Liver (tissue), 9 donors: ENCODE data around the gene DNAAF8. TPM values are rescaled to one million over a fixed set of nuclear protein-coding genes. Genes with fewer than 3 reads are reported as not detected.

Source experiments
- DNase-seq: peaks from one replicate; pipeline ENCODE4 v3.0.0-alpha.2; 2017; ENCODE audit warnings: low spot score
- H3K27ac ChIP-seq, 2 donors: one replicate each; pipeline ENCODE4 v1.7.0; 2013; ENCODE audit warnings: inconsistent platforms in 2 of 2, low read length in 2 of 2, control low read depth in 1 of 2, low read depth in 1 of 2, mild to moderate bottlenecking in 1 of 2
- H3K27me3 ChIP-seq, 4 donors: one replicate each; pipeline versions ENCODE4 v1.6.1 to v1.7.0; 2013; ENCODE audit warnings: low read length in 3 of 4, inconsistent platforms in 1 of 4, mild to moderate bottlenecking in 1 of 4, moderate library complexity in 1 of 4; ENCODE audit not compliant: control insufficient read depth in 4 of 4, insufficient read depth in 4 of 4
- H3K36me3 ChIP-seq, 4 donors: one replicate each; pipeline versions ENCODE4 v1.6.1 to v1.7.0; 2013; ENCODE audit warnings: low read length in 3 of 4, mild to moderate bottlenecking in 3 of 4, low read depth in 1 of 4, moderate library complexity in 1 of 4; ENCODE audit not compliant: control insufficient read depth in 4 of 4, insufficient read depth in 3 of 4
- H3K4me1 ChIP-seq, 4 donors: one replicate each; pipeline versions ENCODE4 v1.6.1 to v1.7.0; 2013; ENCODE audit warnings: low read length in 3 of 4, mild to moderate bottlenecking in 3 of 4, moderate library complexity in 1 of 4; ENCODE audit not compliant: control insufficient read depth in 4 of 4, insufficient read depth in 4 of 4
- H3K4me3 ChIP-seq, 3 donors: one replicate each; pipeline versions ENCODE4 v1.6.1 to v1.7.0; 2013; ENCODE audit warnings: low read length in 3 of 3, control low read depth in 1 of 3, low read depth in 1 of 3, mild to moderate bottlenecking in 1 of 3
- H3K9ac ChIP-seq, 2 donors: one replicate each; pipeline ENCODE4 v1.7.0; 2013; ENCODE audit warnings: low read length in 2 of 2, mild to moderate bottlenecking in 2 of 2, moderate library complexity in 2 of 2, control low read depth in 1 of 2, low read depth in 1 of 2
- H3K9me3 ChIP-seq, 4 donors: one replicate each; pipeline versions ENCODE4 v1.6.1 to v1.7.0; 2013; ENCODE audit warnings: low read length in 3 of 4; ENCODE audit not compliant: control insufficient read depth in 4 of 4
- CTCF ChIP-seq: fragments of 150-350 bp; IDR thresholded peaks from 2 replicates; pipeline ENCODE4 v1.5.1; 2017; ENCODE audit warnings: improper control_type of control experiment, low read depth, low read length; ENCODE audit not compliant: missing input control
- EGR1 ChIP-seq, 2 donors: IDR thresholded peaks; 2 replicates each; pipeline ENCODE4 v1.6.1; 2016 to 2018; ENCODE audit warnings: antibody characterized with exemption in 2 of 2, low read depth in 2 of 2
- FOXA1 ChIP-seq: IDR thresholded peaks from 2 replicates; pipeline ENCODE4 v1.6.1; 2016; ENCODE audit warnings: antibody characterized with exemption
- GABPA ChIP-seq, 2 donors: IDR thresholded peaks in 1 of 2; conservative IDR thresholded peaks in 1 of 2; 2 replicates each; pipeline ENCODE4 v1.6.1; 2016; ENCODE audit warnings: antibody characterized with exemption in 2 of 2, mild to moderate bottlenecking in 1 of 2, moderate library complexity in 1 of 2
- HNF4G ChIP-seq: IDR thresholded peaks from 2 replicates; pipeline ENCODE4 v1.6.1; 2016; ENCODE audit warnings: antibody characterized with exemption
- JUND ChIP-seq, 2 donors: IDR thresholded peaks; 2 replicates each; pipeline ENCODE4 v1.6.1; 2016; ENCODE audit warnings: antibody characterized with exemption in 2 of 2
- RAD21 ChIP-seq, 2 donors: IDR thresholded peaks; 2 replicates each; pipeline ENCODE4 v1.6.1; 2016; ENCODE audit warnings: antibody characterized with exemption in 2 of 2, mild to moderate bottlenecking in 2 of 2
- RXRA ChIP-seq, 2 donors: IDR thresholded peaks; 2 replicates each; pipeline ENCODE4 v1.6.1; 2017 to 2018; ENCODE audit warnings: antibody characterized with exemption in 2 of 2, mild to moderate bottlenecking in 1 of 2
- SP1 ChIP-seq: IDR thresholded peaks from 2 replicates; pipeline ENCODE4 v1.6.1; 2018; ENCODE audit warnings: antibody characterized with exemption, mild to moderate bottlenecking
- TAF1 ChIP-seq: conservative IDR thresholded peaks from 2 replicates; pipeline ENCODE4 v1.6.1; 2016; ENCODE audit warnings: antibody characterized with exemption, mild to moderate bottlenecking
- YY1 ChIP-seq: IDR thresholded peaks from 2 replicates; pipeline ENCODE4 v1.6.1; 2016; ENCODE audit warnings: antibody characterized with exemption, mild to moderate bottlenecking
- WGBS: extraction: QIAGEN DNeasy Blood & Tissue Kit; methylation state at CpG from one replicate; pipeline ENCODE4 v1.1.7; 2013; 5-methylcytosine and 5-hydroxymethylcytosine counted together
- polyA plus RNA-seq, 2 donors: library from polyadenylated mRNA; stranded (reverse) in 1 of 2; unstranded in 1 of 2; fragments of 200-250 nt in 1 of 2; fragments of >200 nt in 1 of 2; fragmentation: Nextera tagmentation in 1 of 2; extraction: Ambion mirVana in 1 of 2; gene quantifications; one replicate each; pipeline versions ENCODE4 v1.2.1 to v1.2.3, GENCODE V29; 2013 to 2015
- total RNA-seq, 2 donors: library from RNA; depleted of rRNA; stranded (reverse); fragments of >200 nt; gene quantifications; one replicate each; pipeline ENCODE4 v1.2.3, GENCODE V29; 2014
- TF ChIP-seq, protein P1 (sequence below): IDR thresholded peaks from 2 replicates; pipeline ENCODE4 v1.6.1; 2016; ENCODE audit warnings: antibody characterized with exemption
- TF ChIP-seq, protein P2 (sequence below): IDR thresholded peaks from 2 replicates; pipeline ENCODE4 v1.6.1; 2016; ENCODE audit warnings: antibody characterized with exemption, mild to moderate bottlenecking
- donor health status: healthy.
- donor health status: healthy.
- donor health status: healthy.
- donor health status: healthy.
- donor health status: healthy.

DNAAF8 gene
- total and polyA plus RNA-seq, 4 donors, result 0.33 to 0.75 (median 0.56) TPM

DNA sequence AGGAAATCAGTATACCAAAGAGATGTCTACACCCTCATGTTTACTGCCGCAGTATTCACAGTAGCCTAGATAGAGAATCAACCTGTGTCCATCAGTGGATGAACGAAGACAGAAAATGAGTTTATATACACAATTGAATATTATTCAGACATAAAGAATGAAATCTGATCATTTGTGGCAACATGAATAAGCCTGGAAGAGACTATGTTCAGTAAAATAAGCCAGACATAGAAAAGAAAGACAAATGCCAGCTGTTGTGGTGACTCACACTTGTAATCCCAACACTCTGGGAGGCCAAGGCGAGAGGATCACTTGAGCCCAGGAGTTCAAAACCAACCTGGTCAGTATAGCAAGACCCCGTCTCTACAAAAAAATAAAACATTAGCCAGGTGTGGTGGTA, 24.9 kb upstream of the DNAAF8 start:
- Histone ChIP-seq H3K4me1 (no peaks in the 10 kb centered on the region), H3K36me3 (peaks cover 4 to 43% (median 26%) of the 10 kb centered on the region in 4 donors), H3K9me3 (no peaks in the 10 kb centered on the region), H3K27ac (no peak overlapping the region), H3K9ac (no peak overlapping the region), H3K4me3 (no peak overlapping the region), H3K27me3 (no peaks in the 10 kb centered on the region)
- no peak for DNase-seq
- 97% methylated on average over 4 of the region's 4 CpGs for WGBS
- TF ChIP-seq SP1, result no peak
- no peak for TF ChIP-seq JUND (IDR thresholded peaks at IDR 0.05)
- TF ChIP-seq, protein P1, sequence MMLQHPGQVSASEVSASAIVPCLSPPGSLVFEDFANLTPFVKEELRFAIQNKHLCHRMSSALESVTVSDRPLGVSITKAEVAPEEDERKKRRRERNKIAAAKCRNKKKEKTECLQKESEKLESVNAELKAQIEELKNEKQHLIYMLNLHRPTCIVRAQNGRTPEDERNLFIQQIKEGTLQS, result no peak
- no peak for TF ChIP-seq FOXA1
- TF ChIP-seq YY1, result no peak
- no peak for TF ChIP-seq CTCF
- no peak for TF ChIP-seq TAF1
- no peak for TF ChIP-seq HNF4G

- Histone ChIP-seq H3K9me3 (no peaks in the 10 kb centered on the region), H3K4me3 (no peak overlapping the region), H3K9ac (no peak overlapping the region), H3K4me1 (no peaks in the 10 kb centered on the region), H3K27ac (no peak overlapping the region), H3K27me3 (no peaks in the 10 kb centered on the region), H3K36me3 (peaks cover 2 to 43% (median 24%) of the 10 kb centered on the region in 4 donors)
- no peak for TF ChIP-seq SP1
- no peak for TF ChIP-seq HNF4G
- TF ChIP-seq GABPA (IDR thresholded peaks at IDR 0.05 in 1 of 2, conservative IDR thresholded peaks at IDR 0.05 in 1 of 2), result no peak
- TF ChIP-seq JUND (IDR thresholded peaks at IDR 0.05), result no peak
- no peak for TF ChIP-seq YY1
- TF ChIP-seq RXRA (IDR thresholded peaks at IDR 0.05), result no peak
- TF ChIP-seq, protein P2, sequence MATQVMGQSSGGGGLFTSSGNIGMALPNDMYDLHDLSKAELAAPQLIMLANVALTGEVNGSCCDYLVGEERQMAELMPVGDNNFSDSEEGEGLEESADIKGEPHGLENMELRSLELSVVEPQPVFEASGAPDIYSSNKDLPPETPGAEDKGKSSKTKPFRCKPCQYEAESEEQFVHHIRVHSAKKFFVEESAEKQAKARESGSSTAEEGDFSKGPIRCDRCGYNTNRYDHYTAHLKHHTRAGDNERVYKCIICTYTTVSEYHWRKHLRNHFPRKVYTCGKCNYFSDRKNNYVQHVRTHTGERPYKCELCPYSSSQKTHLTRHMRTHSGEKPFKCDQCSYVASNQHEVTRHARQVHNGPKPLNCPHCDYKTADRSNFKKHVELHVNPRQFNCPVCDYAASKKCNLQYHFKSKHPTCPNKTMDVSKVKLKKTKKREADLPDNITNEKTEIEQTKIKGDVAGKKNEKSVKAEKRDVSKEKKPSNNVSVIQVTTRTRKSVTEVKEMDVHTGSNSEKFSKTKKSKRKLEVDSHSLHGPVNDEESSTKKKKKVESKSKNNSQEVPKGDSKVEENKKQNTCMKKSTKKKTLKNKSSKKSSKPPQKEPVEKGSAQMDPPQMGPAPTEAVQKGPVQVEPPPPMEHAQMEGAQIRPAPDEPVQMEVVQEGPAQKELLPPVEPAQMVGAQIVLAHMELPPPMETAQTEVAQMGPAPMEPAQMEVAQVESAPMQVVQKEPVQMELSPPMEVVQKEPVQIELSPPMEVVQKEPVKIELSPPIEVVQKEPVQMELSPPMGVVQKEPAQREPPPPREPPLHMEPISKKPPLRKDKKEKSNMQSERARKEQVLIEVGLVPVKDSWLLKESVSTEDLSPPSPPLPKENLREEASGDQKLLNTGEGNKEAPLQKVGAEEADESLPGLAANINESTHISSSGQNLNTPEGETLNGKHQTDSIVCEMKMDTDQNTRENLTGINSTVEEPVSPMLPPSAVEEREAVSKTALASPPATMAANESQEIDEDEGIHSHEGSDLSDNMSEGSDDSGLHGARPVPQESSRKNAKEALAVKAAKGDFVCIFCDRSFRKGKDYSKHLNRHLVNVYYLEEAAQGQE, result no peak
- no peak for TF ChIP-seq EGR1 (IDR thresholded peaks at IDR 0.05; ENCODE audit: low read depth in 2 of 2)
- no peak for TF ChIP-seq RAD21 (IDR thresholded peaks at IDR 0.05)
- no peak for DNase-seq
- 92% methylated on average over 18 of the region's 18 CpGs for WGBS
Observed at GRCh38 chr16:4713663-4714501, 20.5 kb upstream of the DNAAF8 start.
